Muscle layer of duodenum (tissue), 2 donors: ENCODE data around the gene SLC30A5.
"Not testable (repeated sequence)": the region's sequence is repeated elsewhere in the genome, so short reads cannot be mapped to it uniquely, and the experiment has no call there.

Experiments used
- H3K27ac ChIP-seq: one replicate; pipeline ENCODE4 v1.7.0; 2013; ENCODE audit warnings: mild to moderate bottlenecking, low read length
- H3K27me3 ChIP-seq: one replicate; pipeline ENCODE4 v1.7.0; 2013; ENCODE audit warnings: low read depth, mild to moderate bottlenecking, control low read depth, low read length
- H3K36me3 ChIP-seq, 2 donors: one replicate each; pipeline ENCODE4 v1.7.0; 2013; ENCODE audit warnings: low read length in 2 of 2, control low read depth in 1 of 2, mild to moderate bottlenecking in 1 of 2; ENCODE audit not compliant: insufficient read depth in 2 of 2, control insufficient read depth in 1 of 2
- H3K4me1 ChIP-seq, 2 donors: one replicate each; pipeline ENCODE4 v1.7.0; 2013; ENCODE audit warnings: low read length in 2 of 2, mild to moderate bottlenecking in 2 of 2, control low read depth in 1 of 2, moderate library complexity in 1 of 2; ENCODE audit not compliant: insufficient read depth in 2 of 2, control insufficient read depth in 1 of 2
- H3K4me3 ChIP-seq, 2 donors: one replicate each; pipeline ENCODE4 v1.7.0; 2013; ENCODE audit warnings: low read length in 2 of 2, low read depth in 1 of 2, mild to moderate bottlenecking in 1 of 2
- H3K9me3 ChIP-seq, 2 donors: one replicate each; pipeline ENCODE4 v1.7.0; 2013; ENCODE audit warnings: low read length in 2 of 2, control low read depth in 1 of 2, mild to moderate bottlenecking in 1 of 2; ENCODE audit not compliant: control insufficient read depth in 1 of 2
- donor health status: healthy.

The SLC30A5 gene

DNA sequence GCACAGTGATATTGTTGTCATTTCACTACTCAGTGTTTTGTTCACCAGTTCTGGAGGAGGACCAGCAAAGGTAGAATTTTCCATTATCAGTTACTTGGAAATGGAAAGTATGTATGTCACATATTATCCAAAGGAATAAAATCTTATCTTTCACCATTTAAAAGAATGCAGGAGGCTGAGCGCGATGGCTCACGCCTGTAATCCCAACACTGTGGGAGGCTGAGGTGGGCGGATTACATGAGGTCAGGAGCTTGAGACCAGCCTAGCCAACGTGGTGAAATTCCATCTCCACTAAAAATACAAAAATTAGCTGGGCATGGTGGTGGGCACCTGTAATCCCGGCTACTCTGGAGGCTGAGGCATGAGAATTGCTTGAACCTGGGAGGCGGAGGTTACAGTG lies 14.6 kb downstream of the SLC30A5 start:
- not testable (repeated sequence) for H3K4me1 ChIP-seq, H3K9me3 ChIP-seq, H3K27ac ChIP-seq, H3K4me3 ChIP-seq, H3K27me3 ChIP-seq
- peaks cover 39 to 71% of the 10 kb centered on the region in 2 donors for H3K36me3 ChIP-seq

DNA sequence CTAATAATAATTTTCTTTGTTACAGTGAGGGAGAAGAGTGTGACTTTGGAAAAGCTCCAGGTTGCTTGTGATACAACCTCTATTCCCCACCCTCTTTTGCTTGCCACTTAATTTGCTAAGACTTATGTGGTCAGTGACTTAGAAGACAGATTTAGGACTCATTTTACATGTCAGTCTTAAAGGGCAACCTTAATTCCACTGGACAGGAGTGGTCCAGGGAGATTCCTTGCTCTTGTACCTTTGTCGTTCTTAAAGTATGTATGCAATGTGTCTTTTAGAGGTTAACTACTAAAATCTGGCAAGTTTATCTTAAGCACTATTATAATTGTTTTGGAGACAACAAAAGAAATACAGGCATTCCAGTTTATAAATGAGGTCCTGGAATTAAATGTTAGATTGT lies 20.0 kb downstream of the SLC30A5 start:
- Histone ChIP-seq H3K27me3 (no peaks in the 10 kb centered on the region), H3K9me3 (no peaks in the 10 kb centered on the region), H3K4me1 (no peaks in the 10 kb centered on the region), H3K4me3 (no peak overlapping the region), H3K27ac (no peak overlapping the region), H3K36me3 (peaks cover 38 to 59% of the 10 kb centered on the region in 2 donors)

DNA sequence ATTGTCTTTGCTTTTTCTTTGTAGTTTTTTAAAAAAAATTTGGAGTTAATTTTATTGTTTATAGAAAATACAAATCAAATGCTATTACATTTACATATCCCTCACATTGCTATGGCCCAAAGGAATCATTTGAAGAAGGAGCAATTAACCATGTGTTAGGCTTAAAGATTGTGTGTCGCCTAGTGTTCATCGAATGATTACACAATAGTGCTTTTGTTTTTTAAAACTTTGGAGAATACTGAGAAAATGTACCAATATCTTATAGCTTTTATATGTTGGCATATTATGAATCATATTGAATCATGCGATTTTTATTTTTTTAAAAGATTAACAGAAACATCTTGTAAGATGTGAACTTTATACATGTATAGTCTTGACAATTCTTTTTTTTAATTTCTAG lies 21.7 kb downstream of the SLC30A5 start:
- Histone ChIP-seq H3K4me3 (no peak overlapping the region), H3K4me1 (no peaks in the 10 kb centered on the region), H3K36me3 (peaks cover 32 to 52% of the 10 kb centered on the region in 2 donors), H3K27ac (no peak overlapping the region), H3K9me3 (no peaks in the 10 kb centered on the region), H3K27me3 (no peaks in the 10 kb centered on the region)

DNA sequence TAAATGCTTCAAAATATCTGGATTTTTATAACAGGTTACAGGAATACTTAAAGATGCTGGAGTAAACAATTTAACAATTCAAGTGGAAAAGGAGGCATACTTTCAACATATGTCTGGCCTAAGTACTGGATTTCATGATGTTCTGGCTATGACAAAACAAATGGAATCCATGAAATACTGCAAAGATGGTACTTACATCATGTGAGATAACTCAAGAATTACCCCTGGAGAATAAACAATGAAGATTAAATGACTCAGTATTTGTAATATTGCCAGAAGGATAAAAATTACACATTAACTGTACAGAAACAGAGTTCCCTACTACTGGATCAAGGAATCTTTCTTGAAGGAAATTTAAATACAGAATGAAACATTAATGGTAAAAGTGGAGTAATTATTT lies 35.6 kb downstream of the SLC30A5 start:
- H3K4me1 ChIP-seq = no peaks in the 10 kb centered on the region
- no peak overlapping the region for H3K27ac ChIP-seq
- H3K27me3 ChIP-seq = no peaks in the 10 kb centered on the region
- peaks cover 22 to 34% of the 10 kb centered on the region in 2 donors for H3K36me3 ChIP-seq
- H3K4me3 ChIP-seq = no peak overlapping the region
- H3K9me3 ChIP-seq = no peaks in the 10 kb centered on the region

DNA sequence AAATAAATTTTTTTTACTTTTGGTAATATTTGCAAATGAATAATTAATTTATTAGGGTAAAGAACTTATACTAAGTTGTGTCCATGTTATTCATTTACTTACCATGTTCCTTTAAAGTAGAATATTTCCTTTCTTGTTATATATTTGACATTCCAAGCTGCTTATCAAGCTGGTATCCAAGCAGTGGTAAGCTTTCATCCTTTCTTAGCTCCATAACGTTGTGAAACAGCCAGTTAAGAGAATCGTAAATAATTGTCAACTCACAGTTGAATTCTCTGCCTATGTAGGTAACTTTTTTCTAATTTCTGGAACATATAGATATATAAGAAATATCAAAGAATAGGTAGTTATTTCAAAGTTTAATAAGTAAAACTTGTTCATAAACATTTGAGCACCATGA lies 36.4 kb downstream of the SLC30A5 start:
- no peaks in the 10 kb centered on the region for H3K4me1 ChIP-seq
- H3K4me3 ChIP-seq = no peak overlapping the region
- no peaks in the 10 kb centered on the region for H3K27me3 ChIP-seq
- no peaks in the 10 kb centered on the region for H3K9me3 ChIP-seq
- H3K27ac ChIP-seq = no peak overlapping the region
- peaks cover 22 to 27% of the 10 kb centered on the region in 2 donors for H3K36me3 ChIP-seq

- Histone ChIP-seq H3K27me3 (no peaks in the 10 kb centered on the region), H3K9me3 (no peaks in the 10 kb centered on the region), H3K4me3 (no peak overlapping the region), H3K4me1 (no peaks in the 10 kb centered on the region), H3K36me3 (peaks cover 20 to 22% of the 10 kb centered on the region in 2 donors), H3K27ac (no peak overlapping the region)
Measured at GRCh38 chr5:69131304-69131703, 37.5 kb downstream of the SLC30A5 start.

DNA sequence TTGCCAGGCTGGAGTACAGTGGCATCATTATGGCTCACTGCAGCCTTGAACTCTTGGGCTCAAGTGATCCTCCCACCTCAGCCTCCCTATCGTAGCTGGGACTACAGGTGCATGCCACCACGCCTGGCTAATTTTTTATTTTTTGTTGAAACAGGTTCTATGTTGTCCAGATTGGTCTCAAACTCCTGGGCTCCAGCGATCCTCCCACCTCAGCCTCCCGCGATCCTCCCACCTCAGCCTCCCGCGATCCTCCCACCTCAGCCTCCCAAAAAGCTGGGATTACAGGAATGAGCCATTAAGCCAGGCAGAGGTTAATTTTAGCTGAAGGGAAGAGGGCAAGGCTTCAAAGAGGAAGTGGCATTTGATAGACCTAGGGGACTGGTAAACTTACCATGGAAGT lies 40.3 kb downstream of the SLC30A5 start:
- no peak overlapping the region for H3K27ac ChIP-seq
- no peak overlapping the region for H3K4me3 ChIP-seq
- H3K36me3 ChIP-seq = peaks cover 10% of the 10 kb centered on the region in 2 donors
- no peaks in the 10 kb centered on the region for H3K27me3 ChIP-seq
- no peaks in the 10 kb centered on the region for H3K9me3 ChIP-seq
- no peaks in the 10 kb centered on the region for H3K4me1 ChIP-seq

GRCh38 chr5:69136293-69136692 lies 42.5 kb downstream of the SLC30A5 start:
- H3K27ac ChIP-seq = no peak overlapping the region

GRCh38 chr5:69137208-69137607 lies 43.4 kb downstream of the SLC30A5 start:
- H3K4me1 ChIP-seq, H3K4me3 ChIP-seq, H3K27me3 ChIP-seq, H3K9me3 ChIP-seq, H3K36me3 ChIP-seq, H3K27ac ChIP-seq: not testable (repeated sequence)

More at GRCh38 chr5:69136293-69136692, 42.5 kb downstream of the SLC30A5 start:
- H3K36me3 ChIP-seq = peaks cover 0 to 5% of the 10 kb centered on the region in 2 donors
- H3K4me3 ChIP-seq = no peak overlapping the region
- no peaks in the 10 kb centered on the region for H3K4me1 ChIP-seq
- peaks cover 0 to 8% of the 10 kb centered on the region in 2 donors for H3K9me3 ChIP-seq
- H3K27me3 ChIP-seq = no peaks in the 10 kb centered on the region

DNA sequence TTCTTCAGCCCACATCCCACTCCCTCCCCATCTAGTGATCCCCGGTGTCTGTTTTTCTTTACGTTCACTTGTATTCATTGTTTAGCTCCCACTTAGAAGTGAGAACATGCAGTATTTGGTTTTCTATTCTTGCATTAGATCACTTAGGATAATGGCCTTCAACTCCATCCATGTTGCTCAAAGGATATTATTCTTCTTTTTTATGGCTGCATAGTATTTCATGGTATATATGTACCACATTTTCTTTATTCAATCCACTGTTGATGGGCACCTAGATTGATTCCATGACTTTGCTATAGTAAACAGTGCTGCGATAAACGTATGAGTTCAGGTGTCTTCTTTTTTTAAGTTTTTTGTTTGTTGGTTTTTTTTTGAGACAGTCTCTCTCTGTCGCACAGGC lies 44.0 kb downstream of the SLC30A5 start:
- peaks cover 0 to 5% of the 10 kb centered on the region in 2 donors for H3K36me3 ChIP-seq
- H3K27ac ChIP-seq = no peak overlapping the region
- no peaks in the 10 kb centered on the region for H3K27me3 ChIP-seq
- H3K4me1 ChIP-seq = no peaks in the 10 kb centered on the region
- peaks cover 0 to 8% of the 10 kb centered on the region in 2 donors for H3K9me3 ChIP-seq
- no peak overlapping the region for H3K4me3 ChIP-seq

- Histone ChIP-seq H3K4me3 (no peak overlapping the region), H3K27ac (no peak overlapping the region), H3K36me3 (peaks cover 0 to 5% of the 10 kb centered on the region in 2 donors), H3K27me3 (no peaks in the 10 kb centered on the region), H3K4me1 (no peaks in the 10 kb centered on the region), H3K9me3 (peaks cover 0 to 8% of the 10 kb centered on the region in 2 donors)
Measured at GRCh38 chr5:69138766-69139165, 45.0 kb downstream of the SLC30A5 start.

DNA sequence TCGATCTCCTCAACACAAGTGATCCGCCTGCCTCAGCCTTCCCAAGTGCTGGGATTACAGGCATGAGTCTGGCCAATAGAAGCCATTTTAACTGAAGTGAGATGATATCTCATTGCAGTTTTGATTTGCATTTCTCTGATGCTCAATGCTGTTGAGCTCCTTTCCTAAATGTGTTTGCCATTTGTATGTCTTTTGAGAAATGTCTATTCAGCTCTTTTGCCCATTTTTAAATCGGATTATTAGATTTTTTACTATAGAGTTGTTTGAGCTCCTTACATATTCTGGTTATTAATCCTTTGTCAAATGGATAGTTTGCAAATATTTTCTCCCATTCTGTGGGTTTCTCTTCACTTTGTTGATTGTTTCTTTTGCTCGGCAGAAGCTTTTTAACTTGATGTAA lies 46.4 kb downstream of the SLC30A5 start:
- not testable (repeated sequence) for H3K27ac ChIP-seq, H3K4me3 ChIP-seq, H3K27me3 ChIP-seq, H3K36me3 ChIP-seq, H3K4me1 ChIP-seq, H3K9me3 ChIP-seq
